Stomach smooth muscle (tissue), 2 donors: Measurements from ENCODE around the gene CPEB1.
"Not testable (repeated sequence)": the region's sequence is repeated elsewhere in the genome, so short reads cannot be mapped to it uniquely, and the experiment has no call there.

Source experiments
- H3K27ac ChIP-seq: one replicate; pipeline ENCODE4 v1.7.0; 2013; ENCODE audit warnings: mild to moderate bottlenecking, low read length, inconsistent platforms
- H3K27me3 ChIP-seq, 2 donors: one replicate each; pipeline ENCODE4 v1.7.0; 2013; ENCODE audit warnings: low read length in 2 of 2; ENCODE audit not compliant: insufficient read depth in 2 of 2, control insufficient read depth in 1 of 2
- H3K36me3 ChIP-seq, 2 donors: one replicate each; pipeline ENCODE4 v1.7.0; 2013; ENCODE audit warnings: low read length in 2 of 2; ENCODE audit not compliant: control insufficient read depth in 2 of 2, insufficient read depth in 2 of 2
- H3K4me1 ChIP-seq: one replicate; pipeline ENCODE4 v1.7.0; 2013; ENCODE audit warnings: low read length; ENCODE audit not compliant: control insufficient read depth, insufficient read depth
- H3K4me3 ChIP-seq, 2 donors: one replicate each; pipeline ENCODE4 v1.7.0; 2013; ENCODE audit warnings: low read length in 2 of 2
- H3K9ac ChIP-seq, 2 donors: one replicate each; pipeline ENCODE4 v1.7.0; 2013; ENCODE audit warnings: low read length in 2 of 2, mild to moderate bottlenecking in 1 of 2
- H3K9me3 ChIP-seq, 2 donors: one replicate each; pipeline ENCODE4 v1.7.0; 2013; ENCODE audit warnings: low read length in 2 of 2; ENCODE audit not compliant: control insufficient read depth in 2 of 2
- donor health status: healthy.
- donor health status: Pancreatic carcinoma.

The CPEB1 gene

DNA sequence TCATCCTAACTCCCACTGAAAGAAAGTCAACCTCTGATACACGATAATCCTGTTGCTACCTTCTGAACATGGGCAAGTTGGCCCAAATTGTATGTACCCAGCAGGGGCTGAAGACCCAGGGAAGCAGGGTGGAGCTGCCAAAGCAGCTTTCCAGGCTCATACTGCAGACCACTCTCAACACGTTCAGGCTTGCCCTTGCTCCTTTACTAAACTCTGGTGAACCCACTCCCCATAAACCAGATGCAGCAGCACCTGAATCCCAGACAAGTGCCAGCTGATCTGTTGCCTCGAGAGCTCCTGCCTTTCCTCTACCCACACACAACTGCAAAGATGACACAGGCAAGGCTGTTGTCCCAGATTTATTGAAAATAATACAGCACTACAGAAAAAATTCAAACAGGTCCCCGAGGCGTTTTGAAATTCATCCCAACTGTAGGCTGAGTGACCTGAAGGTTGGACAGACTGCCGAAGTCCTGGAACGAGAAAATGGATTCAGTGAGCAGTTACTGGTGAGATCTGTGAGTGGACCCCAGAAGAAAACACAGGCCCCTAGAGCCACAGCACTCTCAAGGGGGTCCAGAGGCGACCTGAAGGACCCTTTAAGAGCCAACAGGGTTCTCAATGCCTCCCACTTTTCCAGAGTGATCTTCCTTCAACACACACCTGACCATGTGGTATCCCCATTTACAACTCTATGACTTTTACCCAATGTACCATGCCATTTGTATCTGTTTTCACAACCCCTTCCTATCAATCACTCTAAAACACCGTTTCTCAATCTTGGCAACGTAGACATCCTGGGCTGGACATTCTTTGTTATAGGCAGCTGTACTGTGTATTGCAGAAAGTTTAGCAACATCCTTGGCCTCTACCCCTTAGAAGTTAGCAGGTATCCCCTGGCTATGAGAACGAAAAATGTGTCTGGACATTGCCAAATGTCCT is 110.5 kb downstream of the CPEB1 start:
- H3K36me3 ChIP-seq = peaks cover 34 to 38% of the 10 kb centered on the region in 2 donors
- H3K27me3 ChIP-seq = no peaks in the 10 kb centered on the region
- no peak overlapping the region for H3K9ac ChIP-seq
- no peak overlapping the region for H3K4me3 ChIP-seq
- no peaks in the 10 kb centered on the region for H3K9me3 ChIP-seq
- H3K27ac ChIP-seq = no peak overlapping the region
- H3K4me1 ChIP-seq = peaks cover 24% of the 10 kb centered on the region

GRCh38 chr15:82535566-82536408 is 111.4 kb downstream of the CPEB1 start:
- H3K4me1 ChIP-seq = peaks cover 23% of the 10 kb centered on the region
- no peaks in the 10 kb centered on the region for H3K27me3 ChIP-seq
- no peak overlapping the region for H3K27ac ChIP-seq
- H3K4me3 ChIP-seq = no peak overlapping the region
- H3K36me3 ChIP-seq = peaks cover 34 to 38% of the 10 kb centered on the region in 2 donors
- H3K9ac ChIP-seq = no peak overlapping the region
- no peaks in the 10 kb centered on the region for H3K9me3 ChIP-seq

- H3K9ac ChIP-seq, H3K4me3 ChIP-seq, H3K9me3 ChIP-seq, H3K27me3 ChIP-seq, H3K27ac ChIP-seq: not testable (repeated sequence)
- Histone ChIP-seq H3K4me1 (peaks cover 25% of the 10 kb centered on the region), H3K36me3 (peaks cover 34 to 38% of the 10 kb centered on the region in 2 donors)
Measured at GRCh38 chr15:82535151-82535550, 112.0 kb downstream of the CPEB1 start.

GRCh38 chr15:82534457-82534861 is 112.7 kb downstream of the CPEB1 start:
- not testable (repeated sequence) for H3K9ac ChIP-seq, H3K9me3 ChIP-seq, H3K27ac ChIP-seq, H3K4me3 ChIP-seq, H3K27me3 ChIP-seq
- peaks cover 34 to 38% of the 10 kb centered on the region in 2 donors for H3K36me3 ChIP-seq
- peaks cover 18% of the 10 kb centered on the region for H3K4me1 ChIP-seq

DNA sequence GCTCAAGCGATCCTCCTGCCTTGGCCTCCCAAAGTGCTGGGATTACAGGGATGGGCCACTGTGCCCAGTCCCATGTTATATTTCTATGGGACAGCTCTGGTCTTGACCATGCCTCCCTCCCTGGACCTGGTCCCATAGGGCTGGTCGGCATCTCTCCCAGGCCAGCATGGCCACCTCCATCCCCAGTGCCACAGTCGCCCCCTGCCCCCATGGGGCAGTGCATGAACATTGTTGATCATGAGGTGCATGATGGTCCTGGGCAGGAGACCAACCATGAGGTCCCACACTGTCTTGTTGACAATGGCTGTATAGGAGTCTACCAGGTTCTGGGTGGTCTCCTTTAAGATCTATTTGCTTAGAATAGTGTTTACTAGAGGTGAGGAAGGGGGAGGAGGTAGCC is 113.4 kb downstream of the CPEB1 start:
- H3K36me3 ChIP-seq = peaks cover 33 to 38% of the 10 kb centered on the region in 2 donors
- H3K4me1 ChIP-seq = peaks cover 15% of the 10 kb centered on the region
- H3K27ac ChIP-seq = no peak overlapping the region
- H3K4me3 ChIP-seq = no peak overlapping the region
- H3K27me3 ChIP-seq = no peaks in the 10 kb centered on the region
- H3K9me3 ChIP-seq = no peaks in the 10 kb centered on the region
- no peak overlapping the region for H3K9ac ChIP-seq

DNA sequence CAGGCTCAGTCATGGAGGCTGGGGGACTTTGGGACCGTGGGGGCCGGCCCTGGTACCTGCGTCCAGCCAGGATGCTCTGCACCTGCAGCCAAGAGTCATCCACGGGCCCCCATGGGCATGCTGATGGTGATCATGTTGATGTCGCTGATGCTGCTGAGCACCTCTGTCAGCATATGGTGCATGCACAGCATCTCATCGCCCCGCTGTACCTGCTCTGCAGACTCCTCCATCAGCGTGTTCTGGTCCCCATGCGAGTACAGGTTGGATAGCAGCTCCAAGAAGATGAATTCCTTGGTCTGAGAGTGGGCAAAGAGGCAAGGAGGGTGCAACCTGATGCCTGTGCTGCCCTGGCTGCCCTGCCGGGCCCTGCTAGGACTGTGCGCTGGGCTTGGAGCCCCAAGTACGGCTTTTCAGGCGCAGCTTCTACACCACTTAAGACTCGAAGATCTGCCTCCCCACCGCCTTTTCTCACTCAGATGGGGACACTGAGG is 114.1 kb downstream of the CPEB1 start:
- peaks cover 25 to 32% of the 10 kb centered on the region in 2 donors for H3K36me3 ChIP-seq
- H3K27ac ChIP-seq = no peak overlapping the region
- peaks cover 9% of the 10 kb centered on the region for H3K4me1 ChIP-seq
- no peak overlapping the region for H3K9ac ChIP-seq
- no peak overlapping the region for H3K4me3 ChIP-seq
- H3K27me3 ChIP-seq = no peaks in the 10 kb centered on the region
- H3K9me3 ChIP-seq = no peaks in the 10 kb centered on the region

DNA sequence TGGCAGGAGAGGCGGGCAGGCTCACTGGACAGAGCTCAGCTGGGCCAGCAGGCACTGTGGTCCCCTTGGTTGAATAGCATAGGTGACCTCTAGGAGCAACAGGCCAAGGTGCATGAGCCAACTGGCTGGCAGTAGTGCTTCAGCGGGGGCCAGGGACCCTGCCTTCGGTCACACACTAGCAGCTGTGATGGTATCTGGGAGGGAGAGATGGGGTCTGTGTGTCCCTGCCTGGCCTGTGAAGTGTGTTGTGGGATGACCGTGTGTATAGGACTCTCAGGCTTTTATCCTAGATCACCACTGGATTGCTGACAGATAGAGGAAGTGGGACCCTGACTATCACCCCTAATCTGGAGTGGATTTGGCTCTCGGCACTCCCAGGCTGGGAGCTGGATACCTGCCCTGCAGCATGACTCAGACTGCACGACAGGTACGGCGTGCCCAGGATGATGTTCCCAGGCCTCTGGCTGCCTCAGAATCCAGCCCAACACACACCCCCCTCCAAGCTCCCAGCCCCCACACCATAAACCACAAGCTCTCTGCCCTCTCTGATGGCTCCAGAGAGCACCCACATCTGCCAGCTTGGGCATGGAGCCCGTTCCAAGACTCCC is 114.7 kb downstream of the CPEB1 start:
- peaks cover 8% of the 10 kb centered on the region for H3K4me1 ChIP-seq
- no peaks in the 10 kb centered on the region for H3K9me3 ChIP-seq
- H3K36me3 ChIP-seq = peaks cover 20 to 27% of the 10 kb centered on the region in 2 donors

GRCh38 chr15:82531496-82532382 is 115.4 kb downstream of the CPEB1 start:
- H3K36me3 ChIP-seq = peaks cover 12 to 20% of the 10 kb centered on the region in 2 donors
- H3K27me3 ChIP-seq = no peaks in the 10 kb centered on the region
- H3K4me1 ChIP-seq = peaks cover 8% of the 10 kb centered on the region
- no peak overlapping the region for H3K27ac ChIP-seq
- no peak overlapping the region for H3K9ac ChIP-seq
- no peaks in the 10 kb centered on the region for H3K9me3 ChIP-seq
- no peak overlapping the region for H3K4me3 ChIP-seq

More for the DNA sequence above, 114.7 kb downstream of the CPEB1 start:
- no peak overlapping the region for H3K9ac ChIP-seq
- H3K27ac ChIP-seq = no peak overlapping the region
- H3K4me3 ChIP-seq = no peak overlapping the region
- no peaks in the 10 kb centered on the region for H3K27me3 ChIP-seq

DNA sequence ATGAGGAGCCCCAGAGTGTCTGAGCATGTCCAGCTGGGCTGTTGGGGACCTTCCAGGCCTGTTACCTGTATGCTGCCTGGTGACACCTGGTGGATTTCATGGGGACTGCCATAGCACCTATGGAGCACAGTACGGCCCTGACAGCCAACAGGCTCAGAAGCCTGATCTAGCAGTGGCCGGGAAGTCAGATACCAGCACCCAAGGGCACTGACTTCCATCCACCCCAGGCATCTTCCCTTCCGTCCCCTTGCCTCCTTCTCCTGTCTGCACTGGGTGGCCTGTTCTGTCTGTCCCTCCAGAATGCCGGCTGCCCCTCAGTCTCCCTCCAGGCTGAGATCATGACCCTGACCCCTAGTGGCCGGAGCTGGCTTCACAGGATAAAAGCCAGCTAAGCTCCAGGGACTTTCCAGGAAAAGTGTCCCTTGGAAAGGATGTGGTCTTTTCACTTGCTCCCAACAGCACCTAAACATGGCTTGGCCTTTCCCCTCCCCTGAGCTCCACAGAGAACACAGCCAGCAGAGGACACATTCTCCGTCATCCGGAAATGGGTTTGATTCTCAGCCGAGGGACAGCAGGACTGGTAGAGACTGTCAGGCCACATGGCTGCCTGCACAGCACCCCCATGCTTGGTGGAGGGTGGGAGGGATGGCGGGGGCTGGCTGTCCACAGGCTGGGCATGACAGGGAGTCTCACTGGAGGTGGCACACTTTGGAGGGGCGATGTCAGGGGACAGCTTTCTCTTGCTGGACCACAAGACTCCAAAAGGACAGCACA is 116.4 kb downstream of the CPEB1 start:
- Histone ChIP-seq H3K27me3 (no peaks in the 10 kb centered on the region), H3K27ac (no peak overlapping the region), H3K9ac (peak overlapping the region; percentile 42 to 51), H3K4me3 (peak overlapping the region; percentile 55 to 60), H3K36me3 (peaks cover 3 to 12% of the 10 kb centered on the region in 2 donors), H3K9me3 (no peaks in the 10 kb centered on the region), H3K4me1 (peaks cover 8% of the 10 kb centered on the region)
